ENCODE results near the gene MED14. TPM values are rescaled to one million over a fixed set of nuclear protein-coding genes. Genes with fewer than 3 reads are reported as not detected.

Gene MED14
- total RNA-seq, 4 donors from 2014 or later, result 33.1 to 102 (median 42.9) TPM

DNA sequence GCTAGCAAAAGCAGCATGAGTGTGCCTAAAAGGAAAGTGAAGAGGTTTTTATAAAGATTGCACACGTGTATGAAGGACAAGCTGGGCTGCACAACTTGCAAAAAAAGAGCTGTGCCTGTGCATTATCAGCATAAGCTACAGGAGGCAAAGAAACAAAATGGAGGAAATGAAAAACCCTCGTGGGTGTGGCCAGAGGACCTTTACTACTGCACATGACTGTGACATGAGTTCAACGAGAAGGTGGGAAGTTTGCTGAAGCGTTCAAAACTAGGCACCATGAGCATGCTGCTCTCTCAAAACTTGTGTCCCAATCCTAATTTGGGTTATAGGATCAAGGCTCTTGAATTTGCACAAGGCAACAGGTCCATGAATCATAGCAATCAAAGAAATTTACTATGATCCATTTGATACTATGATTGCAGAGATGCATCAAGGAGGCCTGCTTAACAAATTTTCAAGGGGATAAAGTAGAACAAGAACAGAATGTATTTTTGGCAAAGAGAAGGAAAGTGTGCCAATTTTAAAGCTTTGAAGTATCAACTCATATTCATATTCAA, 49.9 kb downstream of the MED14 start:
- WGBS, result 65% methylated on average over 4 of the region's 4 CpGs
- H3K27ac ChIP-seq, result no peak overlapping the region
- no peaks in the 10 kb centered on the region for H3K4me1 ChIP-seq
- no peaks in the 10 kb centered on the region for H3K9me3 ChIP-seq
- H3K36me3 ChIP-seq, result peaks cover 22% of the 10 kb centered on the region
- H3K4me3 ChIP-seq, result no peak overlapping the region
- no peak for DNase-seq (ENCODE audit: low spot score in 2 of 2)
- H3K27me3 ChIP-seq, result no peaks in the 10 kb centered on the region
- TF ChIP-seq CTCF (IDR thresholded peaks at IDR 0.05), result no peak
- TF ChIP-seq POLR2A (IDR thresholded peaks at IDR 0.05), result no peak
- TF ChIP-seq EP300 (IDR thresholded peaks at IDR 0.05), result no peak
- TF ChIP-seq POLR2AphosphoS5 (IDR thresholded peaks at IDR 0.05), result no peak

- Histone ChIP-seq H3K27me3 (no peaks in the 10 kb centered on the region), H3K36me3 (peaks cover 25% of the 10 kb centered on the region), H3K4me1 (no peaks in the 10 kb centered on the region), H3K9me3 (no peaks in the 10 kb centered on the region), H3K4me3 (no peak overlapping the region), H3K27ac (no peak overlapping the region)
- TF ChIP-seq POLR2AphosphoS5 (IDR thresholded peaks at IDR 0.05) (no peak), CTCF (IDR thresholded peaks at IDR 0.05) (no peak), EP300 (IDR thresholded peaks at IDR 0.05) (no peak), POLR2A (IDR thresholded peaks at IDR 0.05) (no peak)
- no peak for DNase-seq (ENCODE audit: low spot score in 2 of 2)
- WGBS, result 100% methylated on average over 1 of the region's 1 CpG
Observed at GRCh38 chrX:40684092-40684491, 51.2 kb downstream of the MED14 start.

DNA sequence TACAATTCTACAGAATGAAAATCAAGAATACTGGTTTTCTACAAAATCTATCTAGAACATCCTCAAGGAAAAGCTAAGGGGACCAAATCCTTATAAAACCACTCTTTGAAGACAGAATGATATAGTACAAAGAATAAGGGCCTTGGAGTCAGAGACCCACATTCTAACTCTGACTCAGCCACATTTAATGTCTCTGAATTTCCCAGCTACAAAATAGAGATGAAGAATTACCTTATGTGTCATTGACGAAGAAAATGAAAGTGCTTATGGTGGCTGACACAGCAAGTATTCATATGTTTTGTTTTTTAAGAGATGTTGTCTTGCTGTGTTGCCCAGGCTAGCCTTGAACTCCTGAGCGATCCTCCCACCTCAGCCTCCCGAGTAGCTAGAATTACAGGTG, 52.1 kb downstream of the MED14 start:
- H3K9me3 ChIP-seq, result no peaks in the 10 kb centered on the region
- peaks cover 20% of the 10 kb centered on the region for H3K36me3 ChIP-seq
- no peaks in the 10 kb centered on the region for H3K27me3 ChIP-seq
- DNase-seq (ENCODE audit: low spot score in 2 of 2), result no peak
- no peaks in the 10 kb centered on the region for H3K4me1 ChIP-seq
- H3K27ac ChIP-seq, result no peak overlapping the region
- H3K4me3 ChIP-seq, result no peak overlapping the region
- TF ChIP-seq POLR2A (IDR thresholded peaks at IDR 0.05) (no peak), CTCF (IDR thresholded peaks at IDR 0.05) (no peak), EP300 (IDR thresholded peaks at IDR 0.05) (no peak), POLR2AphosphoS5 (IDR thresholded peaks at IDR 0.05) (no peak)
- WGBS, result 90% methylated on average over 3 of the region's 3 CpGs

DNA sequence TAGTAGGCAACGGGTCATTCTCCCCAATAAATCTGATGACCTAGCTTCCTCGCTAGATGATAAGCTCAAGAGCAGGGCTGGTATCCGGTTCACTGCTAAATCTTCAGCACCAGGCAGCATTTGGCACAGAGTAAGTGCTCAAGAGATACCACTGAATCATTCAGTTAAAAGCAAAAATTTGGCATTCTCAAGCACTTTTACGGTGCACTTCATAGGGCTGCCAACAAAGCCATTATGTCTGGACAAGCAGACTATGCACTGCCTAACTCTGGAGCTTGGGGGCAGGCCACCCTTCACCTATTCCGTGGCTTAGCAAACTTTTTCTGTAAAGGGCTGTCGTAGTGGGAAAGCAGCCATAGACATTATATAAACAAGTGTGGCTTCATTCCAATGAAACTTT, 64.2 kb downstream of the MED14 start:
- no peak for DNase-seq (ENCODE audit: low spot score in 2 of 2)
- 66% methylated on average over 6 of the region's 6 CpGs for WGBS
- Histone ChIP-seq H3K4me1 (no peaks in the 10 kb centered on the region), H3K9me3 (no peaks in the 10 kb centered on the region), H3K4me3 (no peak overlapping the region), H3K27ac (no peak overlapping the region), H3K36me3 (peaks cover 43% of the 10 kb centered on the region), H3K27me3 (no peaks in the 10 kb centered on the region)
- TF ChIP-seq POLR2AphosphoS5 (IDR thresholded peaks at IDR 0.05) (no peak), CTCF (IDR thresholded peaks at IDR 0.05) (no peak), POLR2A (IDR thresholded peaks at IDR 0.05) (no peak), EP300 (IDR thresholded peaks at IDR 0.05) (no peak)

DNA sequence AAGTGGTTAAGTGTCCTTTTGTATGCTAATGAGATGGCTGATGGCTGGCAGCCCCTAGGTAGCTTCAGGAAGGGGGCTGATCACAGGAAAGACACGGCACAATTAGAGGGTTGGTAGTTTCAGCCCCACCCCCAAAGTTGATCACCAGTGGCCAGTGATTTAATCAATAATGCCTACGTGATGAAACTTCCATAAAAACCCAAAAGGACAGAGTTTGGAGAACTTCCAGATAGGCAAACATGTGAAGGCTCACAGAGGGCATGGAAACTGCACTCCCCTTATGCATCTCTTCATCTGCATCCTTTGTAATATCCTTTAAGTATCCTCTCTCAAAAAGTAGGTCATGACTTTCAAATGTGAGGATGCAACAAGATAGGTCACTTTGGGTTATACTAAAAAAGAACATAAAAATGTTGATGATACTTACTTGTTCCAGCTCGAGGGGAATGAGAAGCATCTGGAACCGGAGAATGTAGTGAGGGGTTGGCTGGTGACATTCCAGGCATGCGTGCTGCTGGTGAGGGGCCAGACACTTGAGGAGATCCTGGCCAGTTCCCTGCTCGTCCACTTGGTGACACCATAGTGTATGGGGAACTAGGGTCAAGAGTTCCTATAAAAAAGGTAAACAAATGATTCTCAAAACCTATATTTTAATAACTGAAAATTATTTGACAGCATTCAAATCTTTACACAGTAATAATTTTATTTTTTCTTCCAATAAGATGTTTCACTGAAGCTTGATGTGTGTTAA, 71.3 kb downstream of the MED14 start:
- H3K36me3 ChIP-seq, result peaks cover 26% of the 10 kb centered on the region

More for the DNA sequence above, 71.3 kb downstream of the MED14 start:
- DNase-seq (ENCODE audit: low spot score in 2 of 2), result no peak
- H3K27me3 ChIP-seq, result no peaks in the 10 kb centered on the region
- H3K9me3 ChIP-seq, result no peaks in the 10 kb centered on the region
- H3K4me3 ChIP-seq, result no peak overlapping the region
- WGBS, result 55% methylated on average over 6 of the region's 6 CpGs
- no peaks in the 10 kb centered on the region for H3K4me1 ChIP-seq
- H3K27ac ChIP-seq, result no peak overlapping the region
- TF ChIP-seq POLR2AphosphoS5 (IDR thresholded peaks at IDR 0.05) (no peak), EP300 (IDR thresholded peaks at IDR 0.05) (no peak), CTCF (IDR thresholded peaks at IDR 0.05) (no peak), POLR2A (IDR thresholded peaks at IDR 0.05) (no peak)
